GM19099 (cell line): ENCODE data around the gene LRRC61.

Experiments used
- POLR2A ChIP-seq: IDR thresholded peaks from 3 replicates; pipeline ENCODE4 v1.6.1; 2011; ENCODE audit warnings: low read depth; ENCODE audit not compliant: insufficient read length; ENCODE audit errors: extremely low read depth

LRRC61 gene, protein sequence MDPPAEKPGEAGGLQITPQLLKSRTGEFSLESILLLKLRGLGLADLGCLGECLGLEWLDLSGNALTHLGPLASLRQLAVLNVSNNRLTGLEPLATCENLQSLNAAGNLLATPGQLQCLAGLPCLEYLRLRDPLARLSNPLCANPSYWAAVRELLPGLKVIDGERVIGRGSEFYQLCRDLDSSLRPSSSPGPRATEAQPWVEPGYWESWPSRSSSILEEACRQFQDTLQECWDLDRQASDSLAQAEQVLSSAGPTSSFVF

DNA sequence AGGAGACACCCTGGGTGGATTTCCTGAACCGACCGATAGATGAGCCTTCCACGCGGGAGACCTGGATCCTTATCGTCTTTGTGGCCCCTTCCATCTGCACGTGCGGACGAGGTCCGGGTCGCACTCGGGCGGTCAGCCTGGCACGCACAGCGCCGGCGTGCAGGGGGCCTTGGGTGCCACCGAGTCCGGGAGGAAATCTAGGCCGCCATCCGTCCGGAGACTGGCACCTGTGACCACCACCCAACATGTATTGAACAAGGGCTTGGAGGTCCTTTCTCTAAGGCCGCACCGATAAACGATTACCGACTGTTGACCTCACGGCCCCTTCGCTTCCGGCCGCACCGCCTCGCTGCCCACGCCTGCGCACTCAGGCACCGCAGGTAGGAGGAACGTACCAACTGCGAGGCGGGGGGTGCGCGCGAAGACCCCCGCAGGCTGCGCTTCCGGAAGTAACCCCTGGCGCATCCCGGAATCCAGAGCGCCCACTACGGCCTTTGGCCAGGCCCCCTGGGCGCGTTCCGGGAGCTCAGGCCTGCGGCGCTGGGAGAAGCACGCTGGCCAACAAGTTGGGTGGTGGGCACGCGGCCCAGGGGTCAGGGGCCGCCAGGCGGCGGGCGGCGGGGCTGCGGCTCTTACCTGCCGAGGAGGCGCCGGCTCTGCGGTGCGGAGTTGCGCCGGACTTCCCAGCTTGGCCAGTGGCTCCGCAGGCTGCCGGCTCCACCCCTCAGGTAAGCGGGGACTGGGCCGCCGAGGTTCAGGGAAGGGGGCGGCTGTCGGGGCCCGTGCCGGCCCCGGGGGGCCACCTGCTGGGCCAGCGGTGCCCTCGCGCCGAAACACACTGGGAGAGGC, at the start of gene LRRC61, which contains the start of gene ACTR3C:
Gene LRRC61 (plus strand): TSS at position 523 of the 849 bp plus-strand sequence. CDS start 13,507 bp downstream, outside the sequence.
Gene ACTR3C (minus strand): TSS at position 713 of the 849 bp plus-strand sequence. CDS start 28,249 bp downstream, outside the sequence.
- peak; percentile 64 for TF ChIP-seq POLR2A

DNA sequence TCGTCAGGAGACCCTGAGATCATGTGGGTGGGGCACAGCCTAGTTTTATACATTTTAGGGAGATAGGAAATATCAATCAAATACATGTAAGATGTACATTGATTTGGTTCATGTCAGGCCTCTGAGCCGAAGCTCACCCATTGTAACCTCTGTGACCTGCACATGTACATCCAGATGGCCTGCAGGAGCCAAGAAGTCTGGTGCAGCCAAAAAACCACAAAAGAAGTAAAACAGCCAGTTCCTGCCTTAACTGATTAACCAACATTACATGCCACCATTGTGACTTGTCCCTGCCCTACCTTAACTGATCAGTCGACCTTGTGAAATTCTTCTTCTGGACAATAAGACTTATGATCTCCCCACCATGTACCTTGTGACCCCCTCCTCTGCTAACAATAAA, 16.0 kb upstream of the LRRC61 start:
- TF ChIP-seq POLR2A: no peak

DNA sequence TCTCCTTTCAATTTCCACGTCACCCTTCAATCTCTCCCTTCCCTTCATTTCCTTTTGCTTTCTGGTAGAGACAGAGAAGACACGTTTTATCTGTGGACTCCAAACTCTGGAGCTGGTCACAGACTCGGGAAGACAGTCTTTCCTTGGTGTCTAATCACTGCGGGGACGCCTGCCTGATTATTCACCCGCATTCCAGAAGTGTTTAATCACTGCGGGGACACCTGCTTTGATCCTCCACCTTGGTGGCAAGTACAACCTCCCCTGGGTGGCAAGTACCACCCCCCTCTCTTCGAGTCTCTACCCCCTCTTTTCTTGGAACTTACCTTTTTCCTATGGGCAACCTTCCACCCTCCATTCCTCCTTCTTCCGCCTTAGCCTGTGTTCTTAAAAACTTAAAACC, 15.3 kb upstream of the LRRC61 start:
- no peak for TF ChIP-seq POLR2A

DNA sequence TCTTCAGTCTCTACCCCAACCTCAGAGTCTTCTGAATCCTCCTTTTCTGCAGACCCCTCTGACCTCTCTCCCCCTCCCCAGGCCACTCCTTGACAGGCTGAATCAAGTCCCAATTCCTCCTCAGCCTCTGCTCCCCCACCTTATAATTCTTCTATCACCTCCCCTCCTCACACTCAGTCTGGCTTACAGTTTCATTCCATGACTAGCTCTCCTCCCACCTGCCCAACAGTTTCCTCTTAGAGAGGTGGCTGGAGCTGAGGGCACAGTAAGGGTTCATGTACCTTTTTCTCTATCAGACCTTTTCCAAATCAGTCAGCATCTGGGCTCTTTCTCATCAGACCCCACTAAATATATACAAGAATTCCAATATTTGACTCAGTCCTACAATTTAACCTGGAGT, 14.6 kb upstream of the LRRC61 start:
- TF ChIP-seq POLR2A: no peak

DNA sequence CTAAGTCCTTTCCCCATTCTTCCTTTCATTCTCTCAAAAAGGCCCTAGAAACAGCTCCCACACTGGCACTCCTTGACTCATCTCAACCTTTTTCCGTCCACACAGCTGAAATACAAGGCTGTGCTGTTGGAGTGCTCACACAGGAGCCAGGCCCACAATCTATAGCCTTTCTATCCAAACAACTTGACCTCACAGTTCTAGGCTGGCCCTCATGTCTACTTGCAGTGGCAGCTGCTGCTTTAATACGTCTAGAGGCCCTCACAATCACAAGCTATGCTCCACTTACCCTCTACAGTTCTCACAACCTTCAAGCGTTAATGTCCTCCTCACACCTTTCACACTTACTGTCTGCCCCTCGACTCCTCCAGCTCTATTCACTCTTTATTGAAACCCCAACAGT, 12.0 kb upstream of the LRRC61 start:
- TF ChIP-seq POLR2A: no peak

DNA sequence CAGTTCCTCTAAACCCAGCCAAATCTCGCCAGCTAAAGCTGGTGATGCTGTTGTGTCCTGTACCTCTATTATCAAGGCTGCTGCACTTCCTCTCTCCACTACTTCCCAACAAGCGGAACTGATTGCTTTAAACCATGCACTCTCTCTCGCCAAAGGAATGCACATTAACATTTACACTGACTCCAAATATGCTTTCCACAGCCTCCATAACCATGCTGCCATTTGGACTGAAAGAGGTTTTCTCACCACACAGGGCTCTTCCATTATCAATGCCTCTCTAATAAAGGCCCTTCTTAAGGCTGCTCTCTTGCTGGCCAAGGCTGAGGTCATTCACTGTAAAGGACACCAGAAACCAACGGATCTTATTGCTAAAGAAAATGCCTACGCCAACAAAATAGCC, 11.4 kb upstream of the LRRC61 start:
- TF ChIP-seq POLR2A: no peak

DNA sequence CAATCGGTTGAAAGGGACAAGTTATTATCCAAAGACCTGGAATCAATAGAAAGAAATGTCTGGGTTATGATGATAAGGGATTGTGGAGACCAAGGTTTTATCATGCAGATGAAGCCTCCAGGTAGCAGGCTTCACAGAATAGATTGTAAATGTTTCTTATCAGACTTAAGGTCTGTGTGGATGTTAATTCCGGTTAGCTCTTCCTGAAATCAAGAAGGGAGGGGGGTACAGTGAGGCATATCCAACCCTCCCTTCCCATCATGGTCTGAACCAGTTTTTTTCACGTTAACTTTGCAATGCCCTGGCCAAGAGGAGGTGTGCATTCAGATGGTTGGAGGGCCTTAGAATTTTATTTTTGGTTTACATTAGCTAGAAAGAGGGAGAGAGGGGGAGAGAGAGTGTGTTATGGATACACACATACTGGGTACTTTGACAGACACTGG, 9.8 kb upstream of the LRRC61 start:
- TF ChIP-seq POLR2A: no peak

DNA sequence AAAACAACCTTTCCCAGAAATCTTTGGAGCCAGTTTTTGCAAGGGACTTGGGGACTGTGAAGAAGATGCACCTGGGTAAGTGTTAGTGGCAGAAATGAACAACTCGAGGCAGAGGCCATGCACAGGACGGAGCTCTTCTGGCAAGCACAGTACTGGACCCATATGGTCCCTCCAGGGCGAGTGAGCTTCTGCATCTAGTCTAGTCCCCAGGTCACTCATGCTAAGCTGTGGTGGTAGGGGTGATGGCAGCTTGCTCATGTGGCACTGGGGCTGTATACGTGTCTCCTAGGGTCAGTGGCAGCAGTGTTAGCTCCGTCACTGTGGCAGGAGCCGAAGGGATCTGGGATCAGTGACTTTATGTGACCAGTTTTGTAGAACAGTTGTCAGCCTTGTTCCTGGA, 9.3 kb upstream of the LRRC61 start:
- TF ChIP-seq POLR2A: no peak

DNA sequence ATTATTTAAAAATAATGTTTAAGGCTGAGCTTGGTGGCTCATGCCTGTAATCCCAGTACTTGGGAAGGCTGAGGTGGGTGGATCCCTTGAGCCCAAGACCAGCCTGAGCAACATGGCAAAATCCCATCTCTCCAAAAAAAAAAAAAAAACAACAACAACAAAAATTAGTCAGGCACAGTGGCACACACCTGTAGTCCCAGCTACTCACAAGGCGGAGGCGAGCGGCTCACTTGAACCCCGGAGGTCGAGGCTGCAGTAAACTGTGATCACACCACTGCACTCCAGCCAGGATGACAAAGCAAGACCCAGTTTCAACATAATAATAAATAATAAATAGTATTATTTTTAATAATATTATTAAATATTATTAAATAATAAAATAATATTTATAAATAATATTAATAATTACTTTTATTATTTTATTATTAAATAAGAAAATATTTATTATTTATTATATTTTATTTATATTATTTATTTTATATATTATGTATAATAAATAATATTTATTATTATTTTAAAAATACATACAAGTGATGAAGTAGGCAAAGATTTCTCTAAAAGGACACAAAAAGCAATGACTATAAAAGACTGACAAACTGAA, 8.4 kb upstream of the LRRC61 start:
- TF ChIP-seq POLR2A: no peak

DNA sequence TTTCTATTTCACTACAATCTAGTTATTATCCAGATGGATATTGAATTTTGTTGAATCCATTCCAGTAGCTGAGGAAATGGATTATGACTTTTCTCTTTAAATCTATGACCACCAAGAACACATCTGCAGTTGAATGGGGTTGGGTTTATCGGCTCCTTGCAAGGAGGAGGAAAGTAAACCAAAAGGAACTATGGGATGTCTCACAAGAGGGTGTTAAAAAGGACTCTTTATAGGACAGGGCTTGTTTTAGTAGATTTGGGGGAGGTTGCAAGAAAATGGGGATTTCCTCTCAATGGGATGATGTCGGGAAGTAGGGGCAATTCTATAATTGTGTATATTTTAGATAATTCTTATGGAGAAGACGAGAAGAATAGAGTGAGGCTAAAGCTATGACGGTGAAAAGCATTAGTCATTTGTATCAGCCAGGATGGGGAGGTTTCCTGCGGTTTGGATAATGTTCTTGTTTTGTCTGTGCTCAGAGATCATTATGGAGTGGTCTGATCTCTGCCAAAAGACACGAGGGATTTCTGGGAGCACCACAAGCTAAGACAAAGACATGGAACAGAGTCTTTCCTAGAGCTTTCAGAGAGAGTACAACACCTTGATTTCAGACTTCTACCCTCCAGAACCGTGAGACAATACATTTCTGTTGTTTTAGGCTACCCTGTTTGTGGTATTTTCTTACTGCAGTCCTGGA, 5.3 kb upstream of the LRRC61 start:
- no peak for TF ChIP-seq POLR2A

DNA sequence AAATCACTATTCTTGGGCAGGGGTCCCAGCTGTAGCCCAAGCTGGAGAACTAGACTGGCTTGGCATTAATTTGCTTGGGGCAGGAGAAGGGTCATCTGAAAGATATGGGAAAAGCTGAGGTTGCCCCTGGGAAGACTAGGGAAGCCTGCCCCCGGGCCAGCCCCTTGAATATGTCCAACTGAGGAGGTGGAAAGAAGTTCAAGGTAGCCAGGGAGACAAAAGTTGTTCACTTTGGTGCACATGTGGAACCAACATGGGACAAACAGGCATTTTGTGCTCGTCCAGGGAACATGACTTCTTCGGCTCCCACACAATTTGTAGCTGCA, 1.4 kb upstream of the LRRC61 start:
- no peak for TF ChIP-seq POLR2A

DNA sequence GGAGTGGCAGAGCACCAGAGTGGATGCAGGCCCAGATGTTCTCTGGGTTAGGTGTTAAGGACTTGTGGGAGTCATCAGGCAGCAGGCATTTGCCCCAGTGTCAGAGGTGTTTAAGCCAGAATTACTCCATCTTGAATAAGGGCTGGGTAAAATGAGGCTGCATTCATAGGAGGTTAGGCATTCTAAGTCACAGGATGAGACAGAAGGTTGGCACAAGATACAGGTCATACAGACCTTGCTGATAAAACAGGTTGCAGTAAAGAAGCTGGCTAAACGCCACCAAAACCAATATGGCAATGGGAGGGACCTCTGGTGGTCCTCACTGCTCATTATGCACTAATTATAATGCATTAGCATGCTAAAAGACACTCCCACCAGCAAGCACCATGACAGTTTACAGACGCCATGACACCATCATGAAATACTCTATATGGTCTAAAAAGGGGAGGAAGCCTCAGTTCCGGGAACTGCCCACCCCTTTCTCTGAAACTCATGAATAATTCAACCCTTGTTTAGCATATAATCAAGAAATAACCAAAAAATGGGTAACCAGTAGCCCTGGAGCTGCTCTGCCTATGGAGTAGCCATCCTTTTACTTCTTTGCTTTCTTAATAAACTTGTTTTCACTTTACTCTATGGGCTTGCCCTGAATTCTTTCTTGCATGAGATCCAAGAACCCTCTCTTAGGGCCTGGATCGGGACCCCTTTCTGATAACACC, 882 bp upstream of the LRRC61 start:
- TF ChIP-seq POLR2A: no peak

DNA sequence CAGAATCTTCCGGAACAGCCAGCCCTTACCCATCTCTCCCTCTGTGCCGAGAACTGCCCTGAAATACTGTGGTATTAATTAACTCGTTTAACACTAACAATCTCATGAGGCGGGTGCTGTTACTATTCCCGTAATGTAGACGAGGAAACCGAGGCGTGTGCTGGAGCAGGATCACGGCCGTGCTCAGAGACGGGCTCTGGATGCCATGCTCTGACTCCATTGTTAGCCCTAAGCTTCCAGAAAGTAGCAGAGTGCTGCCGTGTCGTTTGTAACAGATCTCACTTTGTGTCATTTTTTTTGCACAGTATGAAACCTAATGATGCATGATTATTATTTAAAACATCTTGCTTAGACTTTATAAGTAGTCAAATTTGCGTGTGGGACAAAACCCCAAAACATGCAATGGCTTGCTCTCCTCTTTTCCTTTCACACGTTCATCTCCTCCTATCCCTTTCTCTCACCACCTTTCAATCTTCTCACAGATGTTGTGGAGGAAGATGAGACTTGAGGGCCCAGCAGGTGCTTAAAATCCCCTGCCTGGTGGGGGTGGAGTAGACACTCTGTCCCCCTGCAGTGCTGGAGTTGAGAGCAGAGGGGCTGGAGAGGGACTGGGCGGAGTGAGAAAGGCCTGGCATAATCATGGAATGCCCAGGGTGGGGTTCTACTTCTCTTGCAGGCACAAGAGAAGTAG, 672 bp downstream of the LRRC61 start:
- TF ChIP-seq POLR2A: no peak

DNA sequence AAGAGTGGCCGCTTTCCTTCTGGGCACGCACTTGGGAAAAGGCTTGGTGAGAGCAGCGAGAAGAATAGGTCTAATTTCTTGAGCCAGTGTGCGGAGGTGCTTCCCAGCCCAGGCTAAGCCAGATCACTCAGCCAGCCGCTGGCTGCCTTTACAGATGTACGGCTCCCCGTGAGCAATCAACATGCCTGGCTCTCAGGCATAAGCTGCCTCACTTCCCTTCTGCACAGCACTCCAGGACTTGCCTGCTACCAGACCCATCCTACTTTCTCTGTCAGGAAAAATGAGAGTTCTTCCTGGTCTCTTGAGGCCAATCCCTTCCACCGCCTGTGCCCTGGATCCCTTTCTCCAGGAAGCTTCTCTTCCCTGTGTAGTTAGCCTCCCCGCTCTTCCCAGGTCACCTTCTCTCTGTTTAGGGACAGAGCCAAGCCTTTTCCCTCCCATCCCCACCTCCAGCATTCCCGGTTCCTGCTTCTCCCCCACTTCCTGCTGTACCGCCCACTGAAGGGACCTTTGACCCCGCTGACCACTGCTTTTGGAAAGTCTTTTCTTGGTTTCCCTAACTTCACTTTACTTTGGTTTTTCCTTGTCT, 1.3 kb downstream of the LRRC61 start:
- no peak for TF ChIP-seq POLR2A
